Activated CD8-positive, alpha-beta T cell treated with anti-CD3 and anti-CD28 coated beads for 36 hours (primary cell): ENCODE measurements around the gene SRRM2. TPM values are rescaled to one million over a fixed set of nuclear protein-coding genes. Genes with fewer than 3 reads are reported as not detected.
A peak's percentile ranks its signal among the peaks of the same experiment; 100 is the strongest.

Experiments
- ATAC-seq: fragments of 200-7000 bp; cut with Tn5 transposase; one replicate; pipeline ENCODE4 v1.10.0; 2021; ENCODE audit warnings: mild to moderate bottlenecking, moderate library complexity
- CTCF ChIA-PET: fragments of 350-600 bp; sonication (Branson Sonifier 250); formaldehyde crosslinking; loops from one replicate; lab custom pipeline; 2021; ENCODE audit warnings: antibody characterized with exemption; lab: Charles Lee
- POLR2A ChIA-PET: fragments of 350-600 bp; sonication (Branson Sonifier 250); formaldehyde crosslinking; loops from one replicate; lab custom pipeline; 2021; ENCODE audit warnings: antibody characterized with exemption; lab: Charles Lee
- DNase-seq: peaks from one replicate; pipeline ENCODE4 v3.0.0-alpha.2; 2020
- H3K27ac Mint-ChIP-seq: one replicate; pipeline ENCODE4 v1.8.0; 2021; ENCODE audit warnings: mild to moderate bottlenecking, mixed read lengths
- H3K27me3 Mint-ChIP-seq: one replicate; pipeline ENCODE4 v1.8.0; 2021; ENCODE audit warnings: mixed read lengths
- H3K36me3 Mint-ChIP-seq: one replicate; pipeline ENCODE4 v1.8.0; 2021; ENCODE audit warnings: low read depth, mixed read lengths
- H3K4me1 Mint-ChIP-seq: one replicate; pipeline ENCODE4 v1.8.0; 2021; ENCODE audit warnings: low read depth, mixed read lengths
- H3K4me3 Mint-ChIP-seq: one replicate; pipeline ENCODE4 v1.8.0; 2021; ENCODE audit warnings: mild to moderate bottlenecking, moderate library complexity, mixed read lengths
- H3K9me3 Mint-ChIP-seq: one replicate; pipeline ENCODE4 v1.8.0; 2021; ENCODE audit warnings: mixed read lengths
- intact Hi-C: fragments of 100-400 bp; cut with micrococcal nuclease; formaldehyde crosslinking; loops from one replicate; pipeline ENCODE4 v1.10.0; 2022
- total RNA-seq, 2 experiments: library from RNA; stranded (reverse); gene quantifications; one replicate each; pipeline ENCODE4 v1.2.3, GENCODE V29; 2021
- TF ChIP-seq, protein P1 (sequence below): fragments of 200-600 bp; IDR thresholded peaks from one replicate; pipeline ENCODE4 v1.8.0; 2022; ENCODE audit warnings: antibody characterized with exemption, mild to moderate bottlenecking

Gene SRRM2
- total RNA-seq, 2 experiments from 2014 or later = 518 to 561 TPM

DNA sequence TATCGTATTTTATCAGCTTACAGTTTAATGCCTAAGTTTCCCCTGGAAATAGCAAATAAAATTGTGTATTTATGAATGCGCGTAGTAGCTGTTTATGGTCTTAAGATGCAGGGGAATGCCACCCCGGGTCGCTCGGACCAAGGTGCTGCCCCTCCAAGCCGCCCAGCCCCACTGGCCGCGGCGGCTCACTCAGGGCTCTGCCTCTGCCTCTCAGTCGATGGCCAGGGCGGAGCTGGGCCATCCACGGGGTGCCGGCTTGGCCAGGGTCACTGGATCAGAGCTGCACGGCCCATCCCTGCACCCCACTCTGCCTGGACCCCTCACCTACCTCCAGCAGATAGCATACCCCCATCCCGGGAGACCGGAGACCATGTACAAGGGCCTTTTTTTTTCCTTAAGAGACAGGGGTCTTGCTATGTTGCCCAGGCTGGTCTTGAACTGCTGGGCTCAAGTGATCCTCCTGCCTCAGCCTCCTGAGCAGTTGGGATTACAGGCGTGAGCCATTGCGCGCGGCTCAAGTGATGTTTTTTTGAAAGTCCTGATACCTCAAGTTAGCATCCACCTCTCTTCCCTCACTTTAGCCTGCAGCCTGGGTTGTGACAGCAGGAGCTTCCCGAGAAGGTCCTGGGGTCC is 43.4 kb upstream of the SRRM2 start:
- CTCF ChIA-PET = no interaction called here
- TF ChIP-seq, protein P1, sequence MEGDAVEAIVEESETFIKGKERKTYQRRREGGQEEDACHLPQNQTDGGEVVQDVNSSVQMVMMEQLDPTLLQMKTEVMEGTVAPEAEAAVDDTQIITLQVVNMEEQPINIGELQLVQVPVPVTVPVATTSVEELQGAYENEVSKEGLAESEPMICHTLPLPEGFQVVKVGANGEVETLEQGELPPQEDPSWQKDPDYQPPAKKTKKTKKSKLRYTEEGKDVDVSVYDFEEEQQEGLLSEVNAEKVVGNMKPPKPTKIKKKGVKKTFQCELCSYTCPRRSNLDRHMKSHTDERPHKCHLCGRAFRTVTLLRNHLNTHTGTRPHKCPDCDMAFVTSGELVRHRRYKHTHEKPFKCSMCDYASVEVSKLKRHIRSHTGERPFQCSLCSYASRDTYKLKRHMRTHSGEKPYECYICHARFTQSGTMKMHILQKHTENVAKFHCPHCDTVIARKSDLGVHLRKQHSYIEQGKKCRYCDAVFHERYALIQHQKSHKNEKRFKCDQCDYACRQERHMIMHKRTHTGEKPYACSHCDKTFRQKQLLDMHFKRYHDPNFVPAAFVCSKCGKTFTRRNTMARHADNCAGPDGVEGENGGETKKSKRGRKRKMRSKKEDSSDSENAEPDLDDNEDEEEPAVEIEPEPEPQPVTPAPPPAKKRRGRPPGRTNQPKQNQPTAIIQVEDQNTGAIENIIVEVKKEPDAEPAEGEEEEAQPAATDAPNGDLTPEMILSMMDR = no peak
- DNase-seq (no peak), ATAC-seq (no peak)
- POLR2A ChIA-PET = no interaction called here
- H3K27ac Mint-ChIP-seq = no peak overlapping the region
- H3K36me3 Mint-ChIP-seq = peaks cover 3% of the 10 kb centered on the region
- H3K9me3 Mint-ChIP-seq = no peaks in the 10 kb centered on the region
- no peaks in the 10 kb centered on the region for H3K27me3 Mint-ChIP-seq
- intact Hi-C loops = no loop called here
- H3K4me1 Mint-ChIP-seq = no peaks in the 10 kb centered on the region
- no peak overlapping the region for H3K4me3 Mint-ChIP-seq

DNA sequence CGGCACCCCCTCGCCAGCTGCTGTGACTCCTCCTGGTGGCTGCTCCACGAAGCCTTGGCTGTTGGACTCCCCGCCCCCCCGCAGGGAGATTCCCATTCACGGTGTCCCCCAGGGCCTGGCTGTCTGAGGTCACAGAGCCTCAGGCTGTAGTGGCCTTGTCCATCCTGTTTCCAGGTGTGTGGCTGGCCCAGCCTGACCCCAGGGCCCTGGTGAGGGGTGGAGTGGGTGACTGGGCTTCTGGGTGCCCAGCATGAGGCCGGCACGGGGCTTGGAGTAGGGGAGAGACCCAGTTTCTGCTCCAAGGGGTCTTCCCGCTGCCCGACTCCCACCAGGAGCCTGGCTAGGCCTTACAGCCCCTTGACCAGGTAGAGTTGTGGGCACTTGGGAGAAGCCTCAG is 42.9 kb upstream of the SRRM2 start:
- H3K27ac Mint-ChIP-seq = no peak overlapping the region
- no peaks in the 10 kb centered on the region for H3K27me3 Mint-ChIP-seq
- intact Hi-C loops = no loop called here
- ChIA-PET POLR2A (no interaction called here), CTCF (no interaction called here)
- TF ChIP-seq, protein P1 = no peak
- H3K4me1 Mint-ChIP-seq = no peaks in the 10 kb centered on the region
- no peaks in the 10 kb centered on the region for H3K9me3 Mint-ChIP-seq
- ATAC-seq (no peak), DNase-seq (no peak)
- H3K4me3 Mint-ChIP-seq = no peak overlapping the region
- H3K36me3 Mint-ChIP-seq = peaks cover 3% of the 10 kb centered on the region

DNA sequence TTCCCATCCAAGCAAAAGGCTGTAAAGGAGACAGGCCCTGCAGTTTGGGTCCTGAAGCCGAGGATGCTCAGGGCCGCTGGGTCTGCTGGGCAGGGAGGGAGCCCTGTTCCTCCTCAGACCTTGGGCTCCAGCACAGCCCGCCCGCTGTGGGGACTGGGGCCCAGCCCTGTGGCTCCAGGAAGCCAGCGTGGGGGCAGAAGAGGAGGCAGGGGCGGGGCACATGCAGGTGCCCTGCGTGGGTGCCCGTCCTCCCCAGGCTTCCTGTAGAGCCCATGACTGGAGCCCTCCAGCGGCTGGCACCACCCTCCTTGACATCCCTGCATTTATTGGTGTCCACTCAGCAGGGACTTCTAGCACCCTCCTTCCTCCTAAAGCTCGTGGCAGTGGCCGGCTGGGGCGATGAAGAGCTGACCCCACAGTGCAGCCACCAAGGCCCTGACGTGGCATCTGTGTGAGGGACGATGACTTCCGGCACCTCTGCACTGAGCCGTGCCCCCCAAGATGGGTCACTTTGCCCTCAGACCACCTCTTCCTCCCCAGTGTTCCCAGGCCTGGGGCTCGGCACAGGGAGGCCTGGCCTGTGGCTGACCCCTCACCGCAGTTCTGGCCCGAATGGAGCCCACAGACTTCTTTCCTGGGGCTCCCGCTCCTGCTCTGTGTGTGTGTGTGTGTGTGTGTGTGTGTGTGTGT is 42.3 kb upstream of the SRRM2 start:
- peak; percentile 37 for ATAC-seq
- intact Hi-C loops = no loop called here
- H3K27ac Mint-ChIP-seq = no peak overlapping the region
- peaks cover 2% of the 10 kb centered on the region for H3K36me3 Mint-ChIP-seq
- TF ChIP-seq, protein P1 = no peak
- DNase-seq = no peak
- H3K27me3 Mint-ChIP-seq = no peaks in the 10 kb centered on the region
- ChIA-PET POLR2A (interaction anchor here (0.8 kb wide), 1 partner anchor 42 kb away, joined by 3 read pairs; the partner anchor contains the start of gene SRRM2), CTCF (no interaction called here)
- H3K4me1 Mint-ChIP-seq = peaks cover 4% of the 10 kb centered on the region
- no peak overlapping the region for H3K4me3 Mint-ChIP-seq
- no peaks in the 10 kb centered on the region for H3K9me3 Mint-ChIP-seq

DNA sequence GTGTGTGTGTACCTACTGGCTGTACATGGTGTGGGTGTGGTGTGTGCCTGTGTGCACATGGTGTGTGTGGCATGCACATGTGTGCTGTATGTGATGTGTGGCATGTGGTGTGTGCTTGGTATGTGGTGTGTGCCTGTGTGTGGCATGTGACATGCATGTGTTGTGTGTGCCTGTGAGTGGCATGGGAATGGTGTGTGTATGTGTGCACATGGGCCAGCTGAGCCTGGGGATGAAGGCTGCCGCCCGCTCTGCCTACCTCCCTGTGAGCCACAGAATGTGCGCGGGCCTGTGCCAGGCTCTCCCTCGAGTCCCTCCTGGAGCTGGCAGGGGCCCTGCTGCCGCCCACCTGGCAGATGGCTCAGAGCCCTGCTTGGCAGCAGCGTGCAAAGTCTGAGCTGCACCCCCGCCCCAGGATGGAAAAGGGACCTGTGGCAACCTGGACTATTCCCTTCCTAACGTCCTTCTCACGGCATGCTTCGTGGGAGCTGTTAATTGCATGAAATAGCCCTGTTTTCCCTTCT is 41.7 kb upstream of the SRRM2 start:
- no peaks in the 10 kb centered on the region for H3K27me3 Mint-ChIP-seq
- TF ChIP-seq, protein P1 = no peak
- H3K9me3 Mint-ChIP-seq = no peaks in the 10 kb centered on the region
- peaks cover 5% of the 10 kb centered on the region for H3K4me1 Mint-ChIP-seq
- ATAC-seq (no peak), DNase-seq (no peak)
- CTCF ChIA-PET = no interaction called here
- intact Hi-C loops = no loop called here
- POLR2A ChIA-PET = interaction anchor here (0.8 kb wide), 1 partner anchor 42 kb away, joined by 3 read pairs; the partner anchor contains the start of gene SRRM2
- peaks cover 2% of the 10 kb centered on the region for H3K36me3 Mint-ChIP-seq
- H3K4me3 Mint-ChIP-seq = no peak overlapping the region
- H3K27ac Mint-ChIP-seq = no peak overlapping the region
